HepG2 (cell line): ENCODE measurements around the gene APIP. TPM values are rescaled to one million over a fixed set of nuclear protein-coding genes. Genes with fewer than 3 reads are reported as not detected.

ENCODE experiments used
- ATAC-seq: fragments of 200-7000 bp; cut with Tn5 transposase; 3 replicates; pipeline ENCODE4 v1.9.1; 2020; ENCODE audit warnings: mild to moderate bottlenecking, moderate library complexity
- BruUV-seq: library from RNA; stranded (reverse); fragments of 400-500 nt; replicated peaks from 2 replicates; lab custom pipeline; 2021; lab: Mats Ljungman, UMichigan
- CTCF ChIA-PET: fragments of 300-600 bp; formaldehyde crosslinking; extraction: SDS; loops from one replicate; lab custom pipeline; 2021; ENCODE audit warnings: low total read pairs, inconsistent platforms, low intra/inter-chr PET ratio; lab: Yijun Ruan, JAX
- POLR2A ChIA-PET: fragments of 350-600 bp; sonication (Branson Sonifier 250); formaldehyde crosslinking; loops from one replicate; lab custom pipeline; 2020; ENCODE audit warnings: antibody characterized with exemption, inconsistent platforms; lab: Yijun Ruan, JAX
- DNase-seq: peaks from one replicate; pipeline ENCODE4 v3.0.0-alpha.2; 2015; ENCODE audit warnings: low spot score
- FAIRE-seq: peaks from 3 replicates; lab custom pipeline; 2011; peaks lifted over from hg19 to GRCh38; lab: Jason Lieb, UNC
- H2AFZ ChIP-seq: one replicate; pipeline ENCODE4 v1.6.1; 2011; ENCODE audit warnings: low read length, inconsistent platforms
- H3K27ac ChIP-seq: fragments of 300-600 bp; 3 replicates; pipeline ENCODE4 v1.8.0; 2011; ENCODE audit warnings: mixed run types, mild to moderate bottlenecking, mixed read lengths, low read length, inconsistent platforms; ENCODE audit not compliant: insufficient read depth; ENCODE audit errors: extremely low read length
- H3K27me3 ChIP-seq, 2 experiments: fragments of 200-600 bp in 1 of 2; 2 replicates in 1 of 2; 3 replicates in 1 of 2; pipeline versions ENCODE4 v1.6.0 to v1.8.0; 2011; ENCODE audit warnings: low read length in 2 of 2, mild to moderate bottlenecking in 2 of 2, moderate library complexity in 2 of 2, inconsistent platforms in 1 of 2; ENCODE audit not compliant: insufficient read depth in 2 of 2, control insufficient read depth in 1 of 2
- H3K36me3 ChIP-seq, 2 experiments: fragments of 200-600 bp in 1 of 2; replicated peaks in 1 of 2; 2 replicates in 1 of 2; 3 replicates in 1 of 2; pipeline versions ENCODE4 v1.5.1 to v1.8.0; 2011; ENCODE audit warnings: low read length in 2 of 2, inconsistent platforms in 1 of 2; ENCODE audit not compliant: insufficient read depth in 2 of 2, control insufficient read depth in 1 of 2
- H3K4me1 ChIP-seq: 2 replicates; pipeline ENCODE4 v1.5.1; 2012; ENCODE audit warnings: low read length, inconsistent platforms; ENCODE audit not compliant: insufficient read depth
- H3K4me2 ChIP-seq: 2 replicates; pipeline ENCODE4 v1.6.0; 2011; ENCODE audit warnings: low read depth, low read length, inconsistent platforms
- H3K4me3 ChIP-seq, 3 experiments: fragments of 200-600 bp in 1 of 3; sonication (generic), shearing (Covaris generic) in 1 of 3; replicated peaks in 1 of 3; 2 replicates each; pipeline ENCODE4 v1.5.1; 2011 to 2016; ENCODE audit warnings: low read length in 3 of 3, inconsistent platforms in 2 of 3, low read depth in 2 of 3, mild to moderate bottlenecking in 2 of 3, control low read depth in 1 of 3, mixed read lengths in 1 of 3; ENCODE audit not compliant: insufficient read depth in 1 of 3
- H3K79me2 ChIP-seq: one replicate; pipeline ENCODE4 v1.6.1; 2011; ENCODE audit warnings: low read length, inconsistent platforms; ENCODE audit not compliant: insufficient read depth
- H3K9ac ChIP-seq: 2 replicates; pipeline ENCODE4 v1.6.0; 2011; ENCODE audit warnings: mild to moderate bottlenecking, low read depth, low read length, inconsistent platforms; ENCODE audit not compliant: insufficient read depth
- H3K9me3 ChIP-seq: 2 replicates; pipeline ENCODE4 v1.5.1; 2012; ENCODE audit warnings: mild to moderate bottlenecking, low read length
- H4K20me1 ChIP-seq: 2 replicates; pipeline ENCODE4 v1.6.0; 2011; ENCODE audit warnings: inconsistent platforms, mild to moderate bottlenecking, low read length, moderate library complexity; ENCODE audit not compliant: insufficient read depth
- CERS6 ChIP-seq: sonication (generic); formaldehyde crosslinking; IDR thresholded peaks from 2 replicates; pipeline ENCODE4 v1.5.0; 2020; ENCODE audit warnings: missing genetic modification reagents
- MAFK ChIP-seq, 2 experiments: IDR thresholded peaks in 1 of 2; conservative IDR thresholded peaks in 1 of 2; 2 replicates each; pipeline ENCODE4 v1.6.1; 2011; ENCODE audit warnings: improper control_type of control experiment in 2 of 2, low read length in 2 of 2
- PHF20 ChIP-seq: sonication (generic); formaldehyde crosslinking; IDR thresholded peaks from 2 replicates; pipeline ENCODE4 v1.5.0; 2020; ENCODE audit warnings: mild to moderate bottlenecking, missing genetic modification reagents
- SATB2 ChIP-seq: sonication (generic); formaldehyde crosslinking; IDR thresholded peaks from 2 replicates; pipeline ENCODE4 v1.5.0; 2020; ENCODE audit warnings: missing genetic modification reagents
- ZNF629 ChIP-seq: sonication (generic); formaldehyde crosslinking; conservative IDR thresholded peaks from 2 replicates; pipeline ENCODE4 v1.5.0; 2020; ENCODE audit warnings: missing genetic modification reagents
- WGBS: methylation state at CpG from one replicate; pipeline ENCODE4 v1.1.6; 2017; ENCODE audit warnings: low lambda C conversion rate; 5-methylcytosine and 5-hydroxymethylcytosine counted together
- in situ Hi-C: cut with HindIII; loops from 2 replicates; pipeline ENCODE4 v1.10.0; 2017; ENCODE audit warnings: low pct_unique_long_range_greater_than_20kb; ENCODE audit not compliant: extremely low pct_ligation_motif_present
- intact Hi-C: fragments of 100-400 bp; cut with micrococcal nuclease; formaldehyde crosslinking; loops from one replicate; pipeline ENCODE4 v1.10.0; 2022; ENCODE audit not compliant: unreplicated experiment
- polyA plus RNA-seq, 8 experiments: library from polyadenylated mRNA; depleted of rRNA in 3 of 8; stranded (reverse) in 7 of 8; unstranded in 1 of 8; fragments of >200 nt; fragmentation: Illumina TruSeq in 4 of 8; extraction: Trizol in 4 of 8; gene quantifications; 2 replicates each; pipeline versions ENCODE4 v1.2.1 to v1.2.3, GENCODE V29; 2011 to 2016; ENCODE audit warnings: low read depth in 4 of 8, missing spikeins in 1 of 8, mixed read lengths in 1 of 8; ENCODE audit not compliant: insufficient read depth in 1 of 8
- total RNA-seq, 5 experiments: library from RNA; depleted of rRNA; stranded (reverse); fragments of >200 nt; fragmentation: Illumina TruSeq; extraction: Trizol; gene quantifications; 2 replicates each; pipeline ENCODE4 v1.2.3, GENCODE V29; 2016; ENCODE audit warnings: low read depth in 1 of 5

The APIP gene
- total and polyA plus RNA-seq, 2 of the 13 experiments (the other 11 are each of a cell fraction or from before 2014, with no cell fraction given) = 16.9 to 31.0 TPM

- no peak for FAIRE-seq
- BruUV-seq = no TSS peak
Measured at GRCh38 chr11:34857463-34857862, 58.7 kb downstream of the APIP start.

GRCh38 chr11:34856251-34856650, 59.9 kb downstream of the APIP start:
- ChIA-PET POLR2A (no interaction called here), CTCF (interaction anchor here (1.1 kb wide), 1 partner anchor 270 kb away, joined by 3 read pairs; no protein-coding TSS in a partner anchor)
- Histone ChIP-seq H3K36me3 (no peaks in the 10 kb centered on the region), H3K4me1 (peaks cover 26% of the 10 kb centered on the region), H3K27ac (no peak overlapping the region), H3K9me3 (no peaks in the 10 kb centered on the region), H4K20me1 (no peaks in the 10 kb centered on the region), H3K79me2 (no peaks in the 10 kb centered on the region)
- intact Hi-C loops = no loop called here
- in situ Hi-C loops = no loop called here
- WGBS = 27% methylated on average over 1 of the region's 1 CpG
- no peak for FAIRE-seq
- DNase-seq = no peak
- TF ChIP-seq CERS6 (CRISPR knock-in tag) (no peak), SATB2 (CRISPR knock-in tag) (no peak)
- TF ChIP-seq, all 625 proteins: peak for 0
- Histone ChIP-seq H3K27me3 (no peaks in the 10 kb centered on the region), H3K4me2 (no peak overlapping the region), H2AFZ (no peak overlapping the region), H3K9ac (no peak overlapping the region), H3K4me3 (no peak overlapping the region)
- no peak for ATAC-seq
- no TSS peak for BruUV-seq

More at GRCh38 chr11:34857463-34857862, 58.7 kb downstream of the APIP start:
- Histone ChIP-seq H3K9me3 (no peaks in the 10 kb centered on the region), H3K36me3 (no peaks in the 10 kb centered on the region), H3K27me3 (no peaks in the 10 kb centered on the region), H3K27ac (no peak overlapping the region), H3K4me1 (peaks cover 26% of the 10 kb centered on the region), H3K9ac (no peak overlapping the region), H3K79me2 (no peaks in the 10 kb centered on the region), H4K20me1 (no peaks in the 10 kb centered on the region), H3K4me2 (no peak overlapping the region), H2AFZ (no peak overlapping the region), H3K4me3 (no peak overlapping the region)
- TF ChIP-seq ZNF629 (CRISPR knock-in tag) (peak; percentile 63), PHF20 (CRISPR knock-in tag) (no peak), MAFK (conservative IDR thresholded peaks at IDR 0.05 in 1 of 2, IDR thresholded peaks at IDR 0.05 in 1 of 2; ENCODE audit: low read length in 2 of 2) (peak in 1 of 2 experiments; percentile 21; a peak in 1 of 4 replicates)
- in situ Hi-C loops = no loop called here
- ChIA-PET CTCF (no interaction called here), POLR2A (no interaction called here)
- ATAC-seq (no peak), DNase-seq (no peak)
- WGBS = 7% methylated on average over 2 of the region's 2 CpGs
- intact Hi-C loops = no loop called here
